DMS53 (cell line): ENCODE results near the gene BHLHE23.
"Not testable (repeated sequence)": the region's sequence is repeated elsewhere in the genome, so short reads cannot be mapped to it uniquely, and the experiment has no call there.

Experiments
- DNase-seq: peaks from one replicate; lab custom pipeline; 2025; lab: John Stamatoyannopoulos, UW

Gene BHLHE23

GRCh38 chr20:63043348-63044203 is 36.8 kb upstream of the BHLHE23 start:
- DNase-seq = no peak

- no peak for DNase-seq
Observed at GRCh38 chr20:63042448-63043071, 35.8 kb upstream of the BHLHE23 start.

GRCh38 chr20:63041776-63042175 is 35.0 kb upstream of the BHLHE23 start:
- no peak for DNase-seq

GRCh38 chr20:63037669-63038268 is 31.0 kb upstream of the BHLHE23 start:
- no peak for DNase-seq

- DNase-seq = no peak
Observed at GRCh38 chr20:63036291-63036690, 29.5 kb upstream of the BHLHE23 start.

- DNase-seq = no peak
Observed at GRCh38 chr20:63035603-63036185, 28.9 kb upstream of the BHLHE23 start.

GRCh38 chr20:63034710-63035602 is 28.2 kb upstream of the BHLHE23 start:
- not testable (repeated sequence) for DNase-seq

- DNase-seq = no peak
Observed at GRCh38 chr20:63033794-63034709, 27.3 kb upstream of the BHLHE23 start.

- peak; percentile 30 for DNase-seq
Observed at GRCh38 chr20:63032861-63033793, 26.4 kb upstream of the BHLHE23 start.

- DNase-seq = no peak
Observed at GRCh38 chr20:63032026-63032800, 25.4 kb upstream of the BHLHE23 start.

- DNase-seq = no peak
Observed at GRCh38 chr20:63031251-63032014, 24.7 kb upstream of the BHLHE23 start.

- DNase-seq = peak; percentile 61
Observed at GRCh38 chr20:63029358-63030121, 22.8 kb upstream of the BHLHE23 start.

- no peak for DNase-seq
Observed at GRCh38 chr20:63028461-63028921, 21.7 kb upstream of the BHLHE23 start.

- DNase-seq = peak; percentile 59
Observed at GRCh38 chr20:63027922-63028389, 21.2 kb upstream of the BHLHE23 start.

GRCh38 chr20:63027221-63027921 is 20.6 kb upstream of the BHLHE23 start:
- no peak for DNase-seq

- no peak for DNase-seq
Observed at GRCh38 chr20:63026582-63027165, 19.9 kb upstream of the BHLHE23 start.
